B cell (primary cell): ENCODE measurements around the gene LIPE. TPM values are rescaled to one million over a fixed set of nuclear protein-coding genes. Genes with fewer than 3 reads are reported as not detected.

Source experiments
- ATAC-seq: fragments of 200-7000 bp; cut with Tn5 transposase; one replicate; pipeline ENCODE4 v1.10.0; 2021; ENCODE audit warnings: low read depth, mild to moderate bottlenecking, moderate number of reproducible peaks, moderate library complexity
- CTCF ChIA-PET: fragments of 350-600 bp; sonication (Branson Sonifier 250); formaldehyde crosslinking; loops from one replicate; lab custom pipeline; 2021; ENCODE audit warnings: antibody characterized with exemption, inconsistent platforms; lab: Charles Lee
- POLR2A ChIA-PET: fragments of 350-600 bp; sonication (Branson Sonifier 250); formaldehyde crosslinking; loops from one replicate; lab custom pipeline; 2021; ENCODE audit warnings: antibody characterized with exemption; lab: Charles Lee
- DNase-seq: peaks from one replicate; pipeline ENCODE4 v3.0.0; 2013
- H2AFZ ChIP-seq: 2 replicates; pipeline ENCODE4 v1.6.1; 2012; ENCODE audit warnings: mild to moderate bottlenecking, low read depth, low read length; ENCODE audit not compliant: insufficient read depth, poor library complexity, severe bottlenecking
- H3K27ac ChIP-seq, 2 donors: 1 replicate in 1 of 2; 2 replicates in 1 of 2; pipeline ENCODE4 v1.5.1; 2012 to 2013; ENCODE audit warnings: low read length in 2 of 2, mild to moderate bottlenecking in 2 of 2, moderate library complexity in 1 of 2
- H3K27me3 ChIP-seq, 4 experiments: fragments of 200-600 bp in 1 of 4; sonication (generic) in 1 of 4; replicated peaks in 1 of 4; 1 replicate in 2 of 4; 2 replicates in 2 of 4; pipeline versions ENCODE4 v1.6.1 to v1.7.0; 2013 to 2016; ENCODE audit warnings: low read length in 3 of 4, mild to moderate bottlenecking in 2 of 4, mixed read lengths in 1 of 4, moderate library complexity in 1 of 4; ENCODE audit not compliant: insufficient read depth in 4 of 4, control insufficient read depth in 3 of 4; ENCODE audit errors: control extremely low read depth in 1 of 4
- H3K36me3 ChIP-seq, 2 experiments: replicated peaks in 1 of 2; 1 replicate in 1 of 2; 2 replicates in 1 of 2; pipeline versions ENCODE4 v1.6.1 to v1.7.1; 2013; ENCODE audit warnings: low read length in 1 of 2; ENCODE audit not compliant: insufficient read depth in 2 of 2, control insufficient read depth in 1 of 2; ENCODE audit errors: control extremely low read depth in 1 of 2, extremely low read depth in 1 of 2
- H3K4me1 ChIP-seq, 2 donors: fragments of 200-600 bp in 1 of 2; sonication (generic) in 1 of 2; 1 replicate in 1 of 2; 2 replicates in 1 of 2; pipeline versions ENCODE4 v1.5.1 to v1.6.1; 2013 to 2017; ENCODE audit warnings: low read length in 2 of 2; ENCODE audit not compliant: control insufficient read depth in 2 of 2, insufficient read depth in 2 of 2
- H3K4me2 ChIP-seq: replicated peaks from 2 replicates; pipeline ENCODE3; 2012; ENCODE audit warnings: mild to moderate bottlenecking, low read depth, low read length; ENCODE audit not compliant: poor library complexity, severe bottlenecking
- H3K4me3 ChIP-seq, 5 experiments: fragments of 200-600 bp in 1 of 5; sonication (generic) in 1 of 5; 1 replicate in 3 of 5; 2 replicates in 2 of 5; pipeline versions ENCODE4 v1.5.1 to v1.7.0; 2011 to 2016; ENCODE audit warnings: low read length in 4 of 5, mild to moderate bottlenecking in 4 of 5, low read depth in 2 of 5, control low read depth in 1 of 5, moderate library complexity in 1 of 5; ENCODE audit not compliant: insufficient read depth in 1 of 5; ENCODE audit errors: control extremely low read depth in 1 of 5, extremely low read depth in 1 of 5
- H3K79me2 ChIP-seq: fragments of 200-600 bp; sonication (generic); one replicate; pipeline ENCODE4 v1.6.0; 2016; ENCODE audit warnings: low read length; ENCODE audit not compliant: control insufficient read depth, insufficient read depth
- H3K9ac ChIP-seq: fragments of 200-600 bp; sonication (generic); 2 replicates; pipeline ENCODE4 v1.6.1; 2017; ENCODE audit warnings: mild to moderate bottlenecking, low read length, moderate library complexity
- H3K9me3 ChIP-seq, 3 donors: one replicate each; pipeline versions ENCODE4 v1.6.1 to v1.7.1; 2013; ENCODE audit warnings: low read length in 2 of 3; ENCODE audit not compliant: control insufficient read depth in 2 of 3, insufficient read depth in 1 of 3; ENCODE audit errors: control extremely low read depth in 1 of 3
- H4K20me1 ChIP-seq: 2 replicates; pipeline ENCODE4 v1.6.0; 2012; ENCODE audit warnings: mild to moderate bottlenecking, low read length; ENCODE audit not compliant: insufficient read depth, control insufficient read depth, poor library complexity, severe bottlenecking
- H3K27ac Mint-ChIP-seq: one replicate; pipeline ENCODE4 v1.8.0; 2021; ENCODE audit warnings: mixed read lengths
- H3K27me3 Mint-ChIP-seq: one replicate; pipeline ENCODE4 v1.8.0; 2021; ENCODE audit warnings: mixed read lengths
- H3K4me1 Mint-ChIP-seq: one replicate; pipeline ENCODE4 v1.8.0; 2021; ENCODE audit warnings: mixed read lengths
- H3K4me3 Mint-ChIP-seq: one replicate; pipeline ENCODE4 v1.8.0; 2021; ENCODE audit warnings: mixed read lengths
- H3K9me3 Mint-ChIP-seq: one replicate; pipeline ENCODE4 v1.8.0; 2022; ENCODE audit warnings: mixed read lengths; ENCODE audit not compliant: insufficient read depth
- EZH2 ChIP-seq: IDR thresholded peaks from 2 replicates; pipeline ENCODE4 v1.6.1; 2012; ENCODE audit warnings: borderline replicate concordance, low read depth, mild to moderate bottlenecking, moderate library complexity, low read length; ENCODE audit not compliant: insufficient read depth, poor library complexity, severe bottlenecking
- WGBS: methylation state at CpG from one replicate; pipeline ENCODE4 v1.1.5; 2013; ENCODE audit warnings: missing lambda C conversion rate; ENCODE audit not compliant: insufficient coverage; 5-methylcytosine and 5-hydroxymethylcytosine counted together
- intact Hi-C: fragments of 100-400 bp; cut with micrococcal nuclease; formaldehyde crosslinking; loops from one replicate; pipeline ENCODE4 v1.10.0; 2022
- polyA plus RNA-seq: library from polyadenylated mRNA; depleted of rRNA; stranded (reverse); fragments of >200 nt; gene quantifications from 2 replicates; pipeline ENCODE4 v1.2.3, GENCODE V29; 2012
- total RNA-seq, 2 donors: library from RNA; stranded (reverse); fragments of 120-200 nt in 1 of 2; gene quantifications; 1 replicate in 1 of 2; 2 replicates in 1 of 2; pipeline versions ENCODE4 v1.2.3 to v1.2.4, GENCODE V29; 2013 to 2022
- TF ChIP-seq, protein P1 (sequence below): fragments of 200-600 bp; IDR thresholded peaks from one replicate; pipeline ENCODE4 v1.8.0; 2022; ENCODE audit warnings: antibody characterized with exemption, mild to moderate bottlenecking

The LIPE gene
- total and polyA plus RNA-seq, 2 donors (not counting 1 experiment from before 2014, with no cell fraction given) = 46.9 to 49.4 TPM

DNA sequence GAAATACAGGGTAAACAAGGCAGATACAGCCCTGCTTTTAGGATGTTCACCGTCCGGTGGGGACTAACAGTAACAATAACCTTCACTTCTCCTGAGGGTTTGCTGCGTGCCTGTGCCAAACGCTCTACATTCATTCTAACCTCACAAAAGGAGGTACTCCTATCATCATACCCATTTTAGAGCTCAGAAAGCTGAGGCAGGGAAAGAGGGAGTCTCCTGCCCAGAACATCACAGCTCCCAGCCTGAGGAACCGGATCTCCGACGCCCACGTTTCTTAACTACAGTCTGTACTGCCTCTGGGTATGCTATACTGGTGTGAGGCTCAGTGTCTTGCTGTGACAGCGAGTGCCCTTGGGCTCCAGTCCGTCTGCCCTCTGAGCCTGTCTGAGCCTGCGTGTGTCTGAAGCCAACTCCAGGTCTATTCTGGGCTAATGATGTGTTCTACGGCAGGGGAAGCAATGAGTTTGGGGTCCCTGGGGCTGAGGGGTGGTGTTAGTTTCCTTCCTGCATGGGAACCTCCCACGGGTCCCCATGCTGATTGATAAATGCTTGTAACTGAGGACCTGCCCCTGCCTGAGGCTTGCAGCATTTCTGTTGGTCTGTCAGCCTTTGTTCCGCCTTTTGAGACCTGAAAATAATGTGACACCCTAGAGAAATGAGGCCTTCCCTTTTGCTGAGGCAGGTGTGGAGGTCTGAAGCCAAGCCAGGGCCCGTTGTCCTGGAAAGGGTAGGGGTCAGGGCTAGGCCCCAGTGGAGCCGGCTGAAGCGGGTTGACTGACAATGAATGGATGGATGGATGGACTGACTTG, 4.9 kb downstream of the LIPE start:
- Histone ChIP-seq H3K9me3 (peaks cover 0 to 5% (median 0%) of the 10 kb centered on the region in 3 donors), H3K79me2 (peaks cover 50% of the 10 kb centered on the region), H3K4me2 (peak overlapping the region; percentile 98), H3K9ac (peak overlapping the region; percentile 97), H3K4me3 (peak overlapping the region; percentile 75 to 98 (median 85)), H3K27me3 (no peaks in the 10 kb centered on the region), H3K27ac (peak overlapping the region; percentile 78 to 85), H3K36me3 (peaks cover 0 to 9% of the 10 kb centered on the region in 2 experiments), H2AFZ (peak overlapping the region; percentile 91), H3K4me1 (peaks cover 22 to 40% of the 10 kb centered on the region in 2 donors), H4K20me1 (peaks cover 52% of the 10 kb centered on the region)
- H3K4me3 Mint-ChIP-seq = peak overlapping the region; percentile 98
- H3K27me3 Mint-ChIP-seq = no peaks in the 10 kb centered on the region
- DNase-seq (no peak), ATAC-seq (peak; percentile 12)
- TF ChIP-seq, protein P1, sequence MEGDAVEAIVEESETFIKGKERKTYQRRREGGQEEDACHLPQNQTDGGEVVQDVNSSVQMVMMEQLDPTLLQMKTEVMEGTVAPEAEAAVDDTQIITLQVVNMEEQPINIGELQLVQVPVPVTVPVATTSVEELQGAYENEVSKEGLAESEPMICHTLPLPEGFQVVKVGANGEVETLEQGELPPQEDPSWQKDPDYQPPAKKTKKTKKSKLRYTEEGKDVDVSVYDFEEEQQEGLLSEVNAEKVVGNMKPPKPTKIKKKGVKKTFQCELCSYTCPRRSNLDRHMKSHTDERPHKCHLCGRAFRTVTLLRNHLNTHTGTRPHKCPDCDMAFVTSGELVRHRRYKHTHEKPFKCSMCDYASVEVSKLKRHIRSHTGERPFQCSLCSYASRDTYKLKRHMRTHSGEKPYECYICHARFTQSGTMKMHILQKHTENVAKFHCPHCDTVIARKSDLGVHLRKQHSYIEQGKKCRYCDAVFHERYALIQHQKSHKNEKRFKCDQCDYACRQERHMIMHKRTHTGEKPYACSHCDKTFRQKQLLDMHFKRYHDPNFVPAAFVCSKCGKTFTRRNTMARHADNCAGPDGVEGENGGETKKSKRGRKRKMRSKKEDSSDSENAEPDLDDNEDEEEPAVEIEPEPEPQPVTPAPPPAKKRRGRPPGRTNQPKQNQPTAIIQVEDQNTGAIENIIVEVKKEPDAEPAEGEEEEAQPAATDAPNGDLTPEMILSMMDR = no peak
- no peak for TF ChIP-seq EZH2
- H3K4me1 Mint-ChIP-seq = peaks cover 49% of the 10 kb centered on the region
- peak overlapping the region; percentile 99 for H3K27ac Mint-ChIP-seq
- WGBS = 53% methylated on average over 15 of the region's 17 CpGs
- intact Hi-C loops = loop anchor here (1.0 to 5.0 kb wide), 3 partner anchors 17 to 295 kb away; no protein-coding TSS in a partner anchor
- POLR2A ChIA-PET = interaction anchor here (0.5 to 1.4 kb wide), 3 partner anchors 25 to 52 kb away, joined by 3 to 9 read pairs (median 3); no protein-coding TSS in a partner anchor
- CTCF ChIA-PET = interaction anchor here (1.0 to 3.8 kb wide), 4 partner anchors 16 to 28 kb away, joined by 4 to 17 read pairs (median 10); no protein-coding TSS in a partner anchor
- no peaks in the 10 kb centered on the region for H3K9me3 Mint-ChIP-seq
